H9 (cell line): ENCODE results near the gene PRODH2. TPM values are rescaled to one million over a fixed set of nuclear protein-coding genes. Genes with fewer than 3 reads are reported as not detected.

Experiments
- DNase-seq: peaks from one replicate; pipeline ENCODE4 v3.0.0-alpha.2; 2017
- H2AFZ ChIP-seq: one replicate; pipeline ENCODE4 v1.6.1; 2013; ENCODE audit warnings: mild to moderate bottlenecking, low read length, control low read depth, moderate library complexity
- H2AK5ac ChIP-seq: 2 replicates; pipeline ENCODE4 v1.6.1; 2013; ENCODE audit warnings: low read length, control low read depth, mixed read lengths; ENCODE audit not compliant: insufficient read length
- H2BK120ac ChIP-seq: one replicate; pipeline ENCODE4 v1.6.1; 2013; ENCODE audit warnings: low read depth, mild to moderate bottlenecking, low read length, control low read depth, inconsistent platforms; ENCODE audit not compliant: poor library complexity, severe bottlenecking
- H2BK12ac ChIP-seq: 2 replicates; pipeline ENCODE4 v1.6.1; 2013; ENCODE audit warnings: low read length, control low read depth, mixed read lengths, low read depth; ENCODE audit not compliant: insufficient read length
- H2BK15ac ChIP-seq: 2 replicates; pipeline ENCODE4 v1.6.1; 2013; ENCODE audit warnings: low read depth, low read length, control low read depth
- H2BK20ac ChIP-seq: one replicate; pipeline ENCODE4 v1.6.1; 2013; ENCODE audit warnings: low read depth, mild to moderate bottlenecking, low read length, control low read depth, inconsistent platforms; ENCODE audit not compliant: poor library complexity, severe bottlenecking
- H2BK5ac ChIP-seq: 2 replicates; pipeline ENCODE4 v1.6.1; 2013; ENCODE audit warnings: low read length, control low read depth, mixed read lengths; ENCODE audit not compliant: insufficient read length
- H3K14ac ChIP-seq: 2 replicates; pipeline ENCODE4 v1.6.1; 2013; ENCODE audit warnings: low read length, control low read depth; ENCODE audit not compliant: insufficient read depth
- H3K18ac ChIP-seq: 2 replicates; pipeline ENCODE4 v1.6.1; 2013; ENCODE audit warnings: low read depth, mild to moderate bottlenecking, mixed read lengths, low read length, control low read depth; ENCODE audit not compliant: insufficient read length
- H3K23ac ChIP-seq: 2 replicates; pipeline ENCODE4 v1.6.1; 2013; ENCODE audit warnings: low read length, control low read depth, mixed read lengths, low read depth; ENCODE audit not compliant: insufficient read length
- H3K23me2 ChIP-seq: 2 replicates; pipeline ENCODE4 v1.6.1; 2013; ENCODE audit warnings: low read depth, mild to moderate bottlenecking, mixed read lengths, low read length, control low read depth; ENCODE audit not compliant: insufficient read length, poor library complexity, severe bottlenecking
- H3K27ac ChIP-seq: 2 replicates; pipeline ENCODE4 v1.5.1; 2013; ENCODE audit warnings: low read length, control low read depth, mixed read lengths, low read depth; ENCODE audit not compliant: insufficient read length
- H3K27me3 ChIP-seq: 2 replicates; pipeline ENCODE4 v1.6.1; 2013; ENCODE audit warnings: low read length, control low read depth, inconsistent platforms; ENCODE audit not compliant: insufficient read depth
- H3K4ac ChIP-seq: 2 replicates; pipeline ENCODE4 v1.6.1; 2013; ENCODE audit warnings: low read depth, mild to moderate bottlenecking, control low read depth, inconsistent platforms, low read length, moderate library complexity
- H3K4me1 ChIP-seq: 2 replicates; pipeline ENCODE4 v1.6.1; 2013; ENCODE audit warnings: low read length, control low read depth, inconsistent platforms; ENCODE audit not compliant: insufficient read depth
- H3K4me2 ChIP-seq: 2 replicates; pipeline ENCODE4 v1.6.1; 2013; ENCODE audit warnings: low read length, control low read depth, mixed read lengths; ENCODE audit not compliant: insufficient read length, insufficient read depth
- H3K56ac ChIP-seq: 2 replicates; pipeline ENCODE4 v1.6.1; 2013; ENCODE audit warnings: low read depth, mild to moderate bottlenecking, mixed read lengths, low read length, control low read depth; ENCODE audit not compliant: insufficient read length
- H3K79me1 ChIP-seq: 2 replicates; pipeline ENCODE4 v1.6.1; 2013; ENCODE audit warnings: low read depth, mild to moderate bottlenecking, moderate library complexity, low read length, control low read depth, inconsistent platforms; ENCODE audit not compliant: insufficient read depth, poor library complexity, severe bottlenecking
- H3K79me2 ChIP-seq: 2 replicates; pipeline ENCODE4 v1.6.1; 2013; ENCODE audit warnings: low read length, control low read depth, inconsistent platforms; ENCODE audit not compliant: insufficient read depth
- H3K9ac ChIP-seq: 2 replicates; pipeline ENCODE4 v1.6.1; 2013; ENCODE audit warnings: low read length, control low read depth, mixed read lengths; ENCODE audit not compliant: insufficient read length; ENCODE audit errors: extremely low read depth
- H3K9me3 ChIP-seq: one replicate; pipeline ENCODE4 v1.6.1; 2013; ENCODE audit warnings: low read depth, low read length, inconsistent platforms; ENCODE audit not compliant: control insufficient read depth
- H3T11ph ChIP-seq: one replicate; pipeline ENCODE4 v1.6.1; 2013; ENCODE audit warnings: mild to moderate bottlenecking, low read length, control low read depth, inconsistent platforms
- H4K20me1 ChIP-seq: one replicate; pipeline ENCODE4 v1.6.1; 2013; ENCODE audit not compliant: control insufficient read depth, insufficient read length, insufficient read depth
- H4K5ac ChIP-seq: 2 replicates; pipeline ENCODE4 v1.6.1; 2013; ENCODE audit warnings: low read depth, mild to moderate bottlenecking, mixed read lengths, low read length, control low read depth; ENCODE audit not compliant: insufficient read length
- H4K8ac ChIP-seq: replicated peaks from 2 replicates; pipeline ENCODE4 v1.6.1; 2013; ENCODE audit warnings: low read length, control low read depth, mixed read lengths, low read depth; ENCODE audit not compliant: insufficient read length
- H4K91ac ChIP-seq: 2 replicates; pipeline ENCODE4 v1.6.1; 2013; ENCODE audit warnings: low read depth, mild to moderate bottlenecking, moderate library complexity, mixed read lengths, low read length, control low read depth; ENCODE audit not compliant: insufficient read length
- H3K27ac Mint-ChIP-seq, 3 experiments: 2 replicates in 2 of 3; 3 replicates in 1 of 3; pipeline ENCODE4 v1.8.0; 2020 to 2021; ENCODE audit warnings: mixed read lengths in 3 of 3, mild to moderate bottlenecking in 1 of 3, moderate library complexity in 1 of 3
- H3K27me3 Mint-ChIP-seq: 2 replicates; pipeline ENCODE4 v1.8.0; 2021; ENCODE audit warnings: low read depth, mild to moderate bottlenecking, moderate library complexity, mixed read lengths
- H3K36me3 Mint-ChIP-seq, 3 experiments: 2 replicates in 2 of 3; 3 replicates in 1 of 3; pipeline ENCODE4 v1.8.0; 2020 to 2021; ENCODE audit warnings: low read depth in 3 of 3, mixed read lengths in 3 of 3; ENCODE audit not compliant: insufficient read depth in 1 of 3
- H3K4me1 Mint-ChIP-seq, 2 experiments: 2 replicates each; pipeline ENCODE4 v1.8.0; 2020; ENCODE audit warnings: mixed read lengths in 2 of 2
- H3K4me3 Mint-ChIP-seq, 2 experiments: 2 replicates in 1 of 2; 3 replicates in 1 of 2; pipeline ENCODE4 v1.8.0; 2020 to 2021; ENCODE audit warnings: mild to moderate bottlenecking in 2 of 2, mixed read lengths in 2 of 2, moderate library complexity in 1 of 2
- H3K9me3 Mint-ChIP-seq, 2 experiments: 2 replicates in 1 of 2; 3 replicates in 1 of 2; pipeline ENCODE4 v1.8.0; 2020; ENCODE audit warnings: mild to moderate bottlenecking in 2 of 2, mixed read lengths in 2 of 2, moderate library complexity in 1 of 2
- CTCF ChIP-seq: fragments of 200-600 bp; sonication (generic); conservative IDR thresholded peaks from 3 replicates; pipeline ENCODE4 v1.8.0; 2021; ENCODE audit warnings: antibody characterized with exemption, mild to moderate bottlenecking
- WGBS: extraction: QIAGEN DNeasy Blood & Tissue Kit; methylation state at CpG from one replicate; pipeline ENCODE4 v1.1.7; 2013; ENCODE audit warnings: missing lambda C conversion rate, low lambda C conversion rate, mixed read lengths; ENCODE audit not compliant: insufficient read length; ENCODE audit errors: extremely low coverage; 5-methylcytosine and 5-hydroxymethylcytosine counted together
- total RNA-seq: library from RNA; stranded (reverse); gene quantifications from 2 replicates; pipeline ENCODE4 v1.2.1, GENCODE V29; 2021

PRODH2 gene
- total RNA-seq, 1 experiment from 2014 or later, result not detected

GRCh38 chr19:35844482-35845214 is 32.0 kb upstream of the PRODH2 start:
- Mint-ChIP-seq H3K36me3 (no peaks in the 10 kb centered on the region; a peak in 1 of 7 replicates), H3K27me3 (peaks cover 85% of the 10 kb centered on the region), H3K4me1 (peaks cover 18 to 25% of the 10 kb centered on the region in 2 experiments), H3K9me3 (peaks cover 2 to 3% of the 10 kb centered on the region in 2 experiments; a peak in 2 of 5 replicates), H3K27ac (no peak overlapping the region; a peak in 2 of 7 replicates), H3K4me3 (peak overlapping the region; percentile 44 to 90)
- Histone ChIP-seq H3K27me3 (peaks cover 23% of the 10 kb centered on the region; the same call in 1 of the 2 replicates), H4K5ac (no peak overlapping the region), H2AK5ac (no peak overlapping the region), H3K4me1 (no peaks in the 10 kb centered on the region), H2BK120ac (no peak overlapping the region), H3T11ph (no peak overlapping the region), H3K4me2 (peak overlapping the region; percentile 72), H3K79me1 (no peaks in the 10 kb centered on the region), H3K56ac (no peak overlapping the region), H3K79me2 (no peaks in the 10 kb centered on the region), H2AFZ (no peak overlapping the region), H3K27ac (no peak overlapping the region), H4K91ac (no peak overlapping the region), H3K14ac (no peak overlapping the region), H2BK20ac (no peak overlapping the region), H2BK12ac (no peak overlapping the region), H2BK15ac (no peak overlapping the region), H4K8ac (no peak overlapping the region), H3K4ac (no peak overlapping the region), H3K9ac (no peak overlapping the region), H3K9me3 (no peaks in the 10 kb centered on the region), H3K18ac (no peak overlapping the region), H3K23ac (no peak overlapping the region), H3K23me2 (peaks cover 15% of the 10 kb centered on the region), H2BK5ac (no peak overlapping the region), H4K20me1 (no peaks in the 10 kb centered on the region)
- no peak for TF ChIP-seq CTCF
- no CpG with 5 or more reads among the region's 16 CpGs for WGBS
- DNase-seq, result no peak
